Fibroblast of peridontal ligament (primary cell): ENCODE results near the gene IFIT3.

Source experiments
- DNase-seq: peaks from one replicate; pipeline ENCODE4 v3.0.0-alpha.2; 2010; ENCODE audit errors: extremely low read depth

Gene IFIT3

GRCh38 chr10:89335226-89335625, 7.4 kb downstream of the IFIT3 start:
- DNase-seq: no peak

GRCh38 chr10:89336241-89336640, 8.4 kb downstream of the IFIT3 start:
- DNase-seq: no peak

- peak; percentile 28 for DNase-seq
Measured at GRCh38 chr10:89337484-89337883, 9.7 kb downstream of the IFIT3 start.

- DNase-seq: no peak
Measured at GRCh38 chr10:89338713-89339112, 10.9 kb downstream of the IFIT3 start.

GRCh38 chr10:89339875-89340274, 12.1 kb downstream of the IFIT3 start:
- DNase-seq: no peak

GRCh38 chr10:89341649-89342048, 13.9 kb downstream of the IFIT3 start:
- no peak for DNase-seq

GRCh38 chr10:89342206-89342958, 14.6 kb downstream of the IFIT3 start:
- DNase-seq: peak; percentile 90

- no peak for DNase-seq
Measured at GRCh38 chr10:89343089-89343767, 15.4 kb downstream of the IFIT3 start.

GRCh38 chr10:89344156-89344555, 16.4 kb downstream of the IFIT3 start:
- no peak for DNase-seq

GRCh38 chr10:89345367-89346000, 17.7 kb downstream of the IFIT3 start:
- no peak for DNase-seq

GRCh38 chr10:89346405-89347254, 18.8 kb downstream of the IFIT3 start:
- peak; percentile 70 for DNase-seq

- DNase-seq: no peak
Measured at GRCh38 chr10:89347701-89348457, 20.1 kb downstream of the IFIT3 start.

- DNase-seq: no peak
Measured at GRCh38 chr10:89348481-89348880, 20.7 kb downstream of the IFIT3 start.

GRCh38 chr10:89348975-89349374, 21.2 kb downstream of the IFIT3 start:
- no peak for DNase-seq

- DNase-seq: peak; percentile 59
Measured at GRCh38 chr10:89350631-89351315, 23.0 kb downstream of the IFIT3 start.

GRCh38 chr10:89351412-89351779, 23.6 kb downstream of the IFIT3 start:
- peak; percentile 63 for DNase-seq

- peak; percentile 99 for DNase-seq
Measured at GRCh38 chr10:89351780-89352597, 24.2 kb downstream of the IFIT3 start.

GRCh38 chr10:89352802-89353201, 25.0 kb downstream of the IFIT3 start:
- peak; percentile 27 for DNase-seq

- DNase-seq: peak; percentile 71
Measured at GRCh38 chr10:89355394-89355931, 27.7 kb downstream of the IFIT3 start.
